Body of pancreas (tissue), 4 donors: ENCODE data around the gene PNO1.

Experiments used
- POLR2A ChIP-seq, 3 donors: fragments of 450-650 bp; IDR thresholded peaks; one replicate each; pipeline ENCODE4 v1.6.1; 2016; ENCODE audit warnings: antibody characterized with exemption in 3 of 3, mild to moderate bottlenecking in 2 of 3
- TF ChIP-seq, protein P1 (sequence below), 7 experiments: fragments of 450-650 bp in 4 of 7; fragments of 200-600 bp in 3 of 7; sonication (generic) in 3 of 7; IDR thresholded peaks; one replicate each; pipeline ENCODE4 v1.5.1; 2016 to 2019; ENCODE audit warnings: antibody characterized with exemption in 7 of 7

DNA sequence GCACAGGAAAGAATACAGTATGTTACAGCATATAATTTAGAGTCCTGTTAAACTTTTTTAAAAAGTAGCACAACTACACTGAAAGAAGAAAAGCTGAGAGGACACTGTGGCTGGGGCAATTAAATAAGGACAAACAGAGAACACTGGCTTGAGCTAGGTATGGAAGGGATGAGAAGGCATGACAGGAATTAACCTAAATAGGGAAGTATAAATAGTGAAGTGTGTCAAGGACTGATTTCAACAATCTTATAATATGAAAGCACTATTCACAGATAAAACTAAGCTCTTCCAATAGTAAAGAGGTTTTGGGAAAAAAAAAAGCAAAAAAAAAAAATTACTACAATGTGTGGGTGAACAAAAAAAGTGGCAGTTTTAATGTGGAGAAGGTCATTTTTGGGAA is 49.1 kb downstream of the PNO1 start:
- TF ChIP-seq POLR2A (IDR thresholded peaks at IDR 0.05), result no peak
- TF ChIP-seq, protein P1, sequence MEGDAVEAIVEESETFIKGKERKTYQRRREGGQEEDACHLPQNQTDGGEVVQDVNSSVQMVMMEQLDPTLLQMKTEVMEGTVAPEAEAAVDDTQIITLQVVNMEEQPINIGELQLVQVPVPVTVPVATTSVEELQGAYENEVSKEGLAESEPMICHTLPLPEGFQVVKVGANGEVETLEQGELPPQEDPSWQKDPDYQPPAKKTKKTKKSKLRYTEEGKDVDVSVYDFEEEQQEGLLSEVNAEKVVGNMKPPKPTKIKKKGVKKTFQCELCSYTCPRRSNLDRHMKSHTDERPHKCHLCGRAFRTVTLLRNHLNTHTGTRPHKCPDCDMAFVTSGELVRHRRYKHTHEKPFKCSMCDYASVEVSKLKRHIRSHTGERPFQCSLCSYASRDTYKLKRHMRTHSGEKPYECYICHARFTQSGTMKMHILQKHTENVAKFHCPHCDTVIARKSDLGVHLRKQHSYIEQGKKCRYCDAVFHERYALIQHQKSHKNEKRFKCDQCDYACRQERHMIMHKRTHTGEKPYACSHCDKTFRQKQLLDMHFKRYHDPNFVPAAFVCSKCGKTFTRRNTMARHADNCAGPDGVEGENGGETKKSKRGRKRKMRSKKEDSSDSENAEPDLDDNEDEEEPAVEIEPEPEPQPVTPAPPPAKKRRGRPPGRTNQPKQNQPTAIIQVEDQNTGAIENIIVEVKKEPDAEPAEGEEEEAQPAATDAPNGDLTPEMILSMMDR (IDR thresholded peaks at IDR 0.05), result no peak
